ENCODE measurements around the gene PLEKHA6. TPM values are rescaled to one million over a fixed set of nuclear protein-coding genes. Genes with fewer than 3 reads are reported as not detected.

Gene PLEKHA6
- polyA plus RNA-seq, 3 donors = 0.08 TPM; not detected in 1

DNA sequence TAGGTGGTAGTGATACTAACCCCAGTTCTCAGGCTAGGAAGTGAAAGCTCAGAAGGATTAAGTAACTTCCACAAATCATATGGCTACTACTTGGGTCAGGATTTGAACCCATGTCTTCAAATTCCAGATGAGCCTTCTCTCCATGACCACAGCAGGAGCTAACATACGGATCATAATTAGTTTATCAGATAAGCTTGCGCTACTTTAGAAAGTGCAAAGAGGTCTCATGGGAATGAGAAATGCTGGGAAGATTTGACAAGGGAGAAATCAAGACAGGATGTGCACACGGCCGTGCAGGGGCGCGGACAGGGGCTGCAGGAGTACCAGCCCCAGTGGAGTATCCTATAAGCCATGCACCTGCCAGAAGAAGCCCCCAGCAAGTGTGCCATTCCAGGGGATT is 5.2 kb downstream of the PLEKHA6 start:
- no peak overlapping the region for H3K4me3 Mint-ChIP-seq
- peaks cover 11% of the 10 kb centered on the region for H3K4me1 Mint-ChIP-seq
- Histone ChIP-seq H3K4me1 (ENCODE audit: control insufficient read depth in 1 of 2, insufficient read depth in 2 of 2, low read length in 2 of 2) (peaks cover 6 to 8% of the 10 kb centered on the region in 2 donors), H3K79me2 (ENCODE audit: insufficient read depth, low read length) (no peaks in the 10 kb centered on the region), H2AFZ (ENCODE audit: insufficient read depth, low read depth, low read length, poor library complexity, severe bottlenecking) (no peak overlapping the region), H3K36me3 (replicated peaks in 1 of 2; ENCODE audit: control insufficient read depth in 1 of 2, insufficient read depth in 2 of 2, low read length in 2 of 2) (no peaks in the 10 kb centered on the region), H3K9ac (ENCODE audit: insufficient read depth, low read length, poor library complexity, severe bottlenecking) (no peak overlapping the region), H3K4me2 (replicated peaks; ENCODE audit: extremely low read depth, low read length, poor library complexity, severe bottlenecking) (no peak overlapping the region), H4K20me1 (ENCODE audit: insufficient read depth, low read length) (no peaks in the 10 kb centered on the region), H3K4me3 (replicated peaks in 1 of 3; ENCODE audit: low read depth in 2 of 3, low read length in 3 of 3) (no peak overlapping the region), H3K9me3 (replicated peaks in 1 of 2; ENCODE audit: control insufficient read depth in 1 of 2, insufficient read depth in 1 of 2, low read length in 2 of 2) (no peaks in the 10 kb centered on the region), H3K27me3 (ENCODE audit: control insufficient read depth in 2 of 2, insufficient read depth in 2 of 2, low read length in 2 of 2) (peaks cover 1 to 27% of the 10 kb centered on the region in 2 donors), H3K27ac (ENCODE audit: low read depth in 1 of 2, low read length in 2 of 2) (no peak overlapping the region)
- H3K36me3 Mint-ChIP-seq = no peaks in the 10 kb centered on the region
- DNase-seq = no peak
- TF ChIP-seq, protein P1, sequence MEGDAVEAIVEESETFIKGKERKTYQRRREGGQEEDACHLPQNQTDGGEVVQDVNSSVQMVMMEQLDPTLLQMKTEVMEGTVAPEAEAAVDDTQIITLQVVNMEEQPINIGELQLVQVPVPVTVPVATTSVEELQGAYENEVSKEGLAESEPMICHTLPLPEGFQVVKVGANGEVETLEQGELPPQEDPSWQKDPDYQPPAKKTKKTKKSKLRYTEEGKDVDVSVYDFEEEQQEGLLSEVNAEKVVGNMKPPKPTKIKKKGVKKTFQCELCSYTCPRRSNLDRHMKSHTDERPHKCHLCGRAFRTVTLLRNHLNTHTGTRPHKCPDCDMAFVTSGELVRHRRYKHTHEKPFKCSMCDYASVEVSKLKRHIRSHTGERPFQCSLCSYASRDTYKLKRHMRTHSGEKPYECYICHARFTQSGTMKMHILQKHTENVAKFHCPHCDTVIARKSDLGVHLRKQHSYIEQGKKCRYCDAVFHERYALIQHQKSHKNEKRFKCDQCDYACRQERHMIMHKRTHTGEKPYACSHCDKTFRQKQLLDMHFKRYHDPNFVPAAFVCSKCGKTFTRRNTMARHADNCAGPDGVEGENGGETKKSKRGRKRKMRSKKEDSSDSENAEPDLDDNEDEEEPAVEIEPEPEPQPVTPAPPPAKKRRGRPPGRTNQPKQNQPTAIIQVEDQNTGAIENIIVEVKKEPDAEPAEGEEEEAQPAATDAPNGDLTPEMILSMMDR (IDR thresholded peaks at IDR 0.05) = no peak
- H3K9me3 Mint-ChIP-seq = peaks cover 0 to 4% (median 0%) of the 10 kb centered on the region in 7 donors
- 93% methylated on average over 4 of the region's 6 CpGs for WGBS (ENCODE audit: insufficient coverage)
- no peak overlapping the region for H3K27ac Mint-ChIP-seq
- intact Hi-C loops (cut with micrococcal nuclease) = no loop called here
- peaks cover 20 to 38% (median 25%) of the 10 kb centered on the region in 3 donors for H3K27me3 Mint-ChIP-seq (ENCODE audit: low read depth in 3 of 3)

DNA sequence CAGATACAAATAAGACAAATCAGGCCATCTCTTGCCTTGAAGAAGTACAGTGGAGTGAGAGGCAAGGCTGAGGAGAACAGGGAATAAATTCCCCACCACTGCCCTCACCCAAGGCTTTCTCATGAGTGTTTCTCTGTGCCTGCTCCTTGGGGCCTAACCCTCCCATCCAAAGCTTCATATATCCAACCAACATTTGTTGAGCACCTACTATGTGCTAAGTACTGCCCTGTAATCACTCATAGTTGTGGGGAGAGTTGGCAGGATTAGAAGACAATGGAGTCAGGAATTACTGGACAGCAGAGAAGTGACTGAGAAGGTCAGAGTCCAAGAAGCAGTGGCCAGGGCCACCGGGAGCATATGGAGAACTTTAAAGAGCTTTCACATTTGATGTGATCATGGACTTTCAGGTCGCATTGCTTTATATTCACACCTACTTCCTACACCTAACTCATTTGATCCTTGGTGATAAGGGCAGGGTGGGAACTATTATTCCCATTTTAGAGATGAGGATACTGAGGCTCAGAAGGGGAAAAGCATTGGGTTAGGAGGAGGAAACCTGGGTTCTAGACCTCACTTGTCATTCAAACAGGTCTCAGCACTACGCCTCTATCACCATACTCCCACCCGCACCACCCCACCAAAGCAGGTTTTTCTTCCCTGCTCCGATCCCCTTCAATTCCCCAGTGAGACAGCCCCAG is 6.4 kb downstream of the PLEKHA6 start:
- Histone ChIP-seq H3K4me3 (replicated peaks in 1 of 3; ENCODE audit: low read depth in 2 of 3, low read length in 3 of 3) (no peak overlapping the region), H3K4me1 (ENCODE audit: control insufficient read depth in 1 of 2, insufficient read depth in 2 of 2, low read length in 2 of 2) (peaks cover 6 to 8% of the 10 kb centered on the region in 2 donors), H3K9me3 (replicated peaks in 1 of 2; ENCODE audit: control insufficient read depth in 1 of 2, insufficient read depth in 1 of 2, low read length in 2 of 2) (no peaks in the 10 kb centered on the region), H3K27ac (ENCODE audit: low read depth in 1 of 2, low read length in 2 of 2) (no peak overlapping the region), H2AFZ (ENCODE audit: insufficient read depth, low read depth, low read length, poor library complexity, severe bottlenecking) (no peak overlapping the region), H3K9ac (ENCODE audit: insufficient read depth, low read length, poor library complexity, severe bottlenecking) (no peak overlapping the region), H4K20me1 (ENCODE audit: insufficient read depth, low read length) (no peaks in the 10 kb centered on the region), H3K79me2 (ENCODE audit: insufficient read depth, low read length) (no peaks in the 10 kb centered on the region), H3K36me3 (replicated peaks in 1 of 2; ENCODE audit: control insufficient read depth in 1 of 2, insufficient read depth in 2 of 2, low read length in 2 of 2) (no peaks in the 10 kb centered on the region), H3K27me3 (ENCODE audit: control insufficient read depth in 2 of 2, insufficient read depth in 2 of 2, low read length in 2 of 2) (peaks cover 0 to 15% of the 10 kb centered on the region in 2 donors), H3K4me2 (replicated peaks; ENCODE audit: extremely low read depth, low read length, poor library complexity, severe bottlenecking) (no peak overlapping the region)
- Mint-ChIP-seq H3K4me1 (peaks cover 11% of the 10 kb centered on the region), H3K36me3 (no peaks in the 10 kb centered on the region), H3K9me3 (peaks cover 0 to 2% (median 0%) of the 10 kb centered on the region in 7 donors), H3K4me3 (no peak overlapping the region), H3K27me3 (ENCODE audit: low read depth in 3 of 3) (peaks cover 11 to 28% (median 14%) of the 10 kb centered on the region in 3 donors), H3K27ac (no peak overlapping the region)
- 100% methylated on average over 1 of the region's 5 CpGs for WGBS (ENCODE audit: insufficient coverage)
- DNase-seq = no peak
- TF ChIP-seq, protein P1 (IDR thresholded peaks at IDR 0.05) = no peak
- intact Hi-C loops (cut with micrococcal nuclease) = no loop called here

All from CD14-positive monocyte (primary cell).